GM18870 (cell line): ENCODE measurements around the gene CBY3.
A peak's percentile ranks its signal among the peaks of the same experiment; 100 is the strongest.
"Not testable (repeated sequence)": the region's sequence is repeated elsewhere in the genome, so short reads cannot be mapped to it uniquely, and the experiment has no call there.

Experiments
- ATAC-seq: cut with Tn5 transposase; IDR thresholded peaks from one replicate; pipeline ENCODE4 v1.9.1; 2021; ENCODE audit warnings: moderate library complexity; ENCODE audit not compliant: unreplicated experiment

Gene CBY3

DNA sequence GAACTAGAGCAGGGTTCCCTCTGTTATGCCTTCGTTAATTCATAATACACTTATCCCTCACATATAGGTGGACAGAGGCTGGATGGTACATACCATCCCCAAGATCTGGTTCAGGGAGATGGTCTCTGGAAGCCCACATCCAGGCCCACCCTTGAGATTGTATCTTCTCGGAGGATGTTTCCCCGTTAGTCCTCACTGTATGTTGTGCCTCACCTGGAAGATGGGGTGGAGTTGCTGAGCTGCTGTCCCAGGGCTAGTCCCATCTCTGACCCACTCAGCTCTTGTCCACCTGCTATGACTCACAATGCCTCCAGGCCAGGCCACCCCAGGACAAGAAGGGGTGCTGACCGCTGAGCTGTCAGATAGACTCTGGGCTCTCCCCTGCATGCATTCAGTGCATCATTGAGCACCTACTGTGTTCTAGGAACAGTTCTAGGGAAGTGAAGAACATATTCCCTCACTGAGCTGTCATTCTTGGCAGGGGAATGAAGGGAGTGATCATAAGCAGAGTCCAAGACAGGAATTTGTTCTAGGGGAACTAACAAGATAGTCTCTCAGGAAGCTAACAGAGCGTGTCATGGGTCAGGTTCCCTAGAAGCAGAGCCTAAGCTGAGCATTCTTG, at the start of gene CBY3:
Gene CBY3 (minus strand): TSS at position 255 of the 622 bp plus-strand sequence. CDS start 116 bp downstream, at position 139.
- ATAC-seq = no peak

DNA sequence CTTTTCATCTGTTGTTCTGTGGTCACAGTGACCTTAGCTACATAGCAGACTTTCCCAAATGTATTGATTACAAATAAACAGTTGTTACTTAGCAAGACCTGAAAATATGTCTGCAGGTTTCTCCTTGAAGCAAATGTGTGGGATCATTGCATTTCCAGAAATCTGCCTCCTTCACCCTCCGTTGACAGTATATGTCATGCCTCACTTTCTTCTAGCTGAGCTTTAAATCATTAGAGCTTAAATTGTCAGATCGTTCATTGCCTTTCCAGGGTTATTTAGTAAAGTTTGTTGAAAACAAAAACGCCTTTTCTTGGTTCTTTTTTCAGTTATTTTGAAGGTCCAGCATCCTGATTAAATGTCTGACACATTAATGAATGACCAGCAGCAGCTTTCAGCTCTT, 49.5 kb upstream of the CBY3 start:
- no peak for ATAC-seq

DNA sequence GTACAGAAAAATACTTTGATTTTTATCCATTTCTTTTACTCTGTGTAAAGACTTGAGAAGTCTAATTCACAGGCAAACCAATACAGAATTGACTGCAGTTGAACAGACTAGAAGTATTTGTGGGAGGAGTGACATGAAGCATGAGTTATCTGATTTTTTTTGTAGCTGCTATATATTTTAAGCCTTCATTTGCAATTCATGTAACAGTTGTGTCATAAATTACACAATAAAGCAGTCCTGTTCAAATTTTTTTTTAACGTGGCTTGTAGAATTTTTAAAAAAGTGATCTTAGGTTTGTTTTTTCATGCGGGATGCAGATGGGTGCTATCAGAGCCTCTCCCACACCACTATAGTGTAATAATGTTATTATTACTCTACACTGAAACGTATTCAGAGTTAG, 48.9 kb upstream of the CBY3 start:
- ATAC-seq = no peak

DNA sequence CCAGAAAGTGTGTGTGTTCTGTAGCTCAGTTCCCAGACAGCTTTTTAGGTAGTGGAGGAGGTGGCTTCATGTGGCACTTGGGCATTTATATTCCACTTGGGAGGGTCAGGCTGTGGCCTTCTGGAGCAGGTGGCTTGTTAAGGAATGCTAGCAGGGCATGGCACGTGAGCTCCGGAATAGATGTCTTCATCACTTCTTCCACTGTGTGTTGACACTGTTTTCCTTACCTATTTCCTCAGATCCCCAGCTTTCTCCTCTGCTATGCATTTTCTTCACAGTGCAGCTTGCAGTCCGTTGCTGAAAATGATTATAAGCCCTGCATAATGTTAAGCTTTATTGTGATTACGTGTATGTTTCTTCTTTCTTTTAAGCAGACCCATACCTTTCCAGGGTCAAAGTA, 48.5 kb upstream of the CBY3 start:
- ATAC-seq = no peak

DNA sequence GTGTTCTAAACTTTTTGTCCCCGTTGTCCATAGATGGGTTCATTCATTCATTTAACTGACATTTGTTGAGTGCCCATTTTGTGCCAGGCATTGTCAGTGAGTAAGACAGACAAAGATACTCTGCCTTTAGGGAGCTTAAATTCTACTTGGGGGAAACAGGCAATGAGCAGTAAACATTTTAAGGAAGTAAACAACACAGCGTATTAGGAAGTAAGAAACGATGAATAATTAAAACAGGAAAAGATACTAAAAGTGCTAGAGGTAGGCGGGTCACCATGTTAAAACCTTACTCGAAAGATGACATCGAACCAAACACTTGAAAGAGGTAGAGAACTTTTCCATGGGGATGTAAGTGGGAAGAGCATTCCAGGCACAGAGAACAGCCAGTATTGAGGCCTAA, 46.3 kb upstream of the CBY3 start:
- no peak for ATAC-seq

- no peak for ATAC-seq
Observed at GRCh38 chr5:179724163-179724562, 43.3 kb upstream of the CBY3 start.

- ATAC-seq = no peak
Observed at GRCh38 chr5:179720222-179720621, 39.4 kb upstream of the CBY3 start.

GRCh38 chr5:179716286-179716685, 35.5 kb upstream of the CBY3 start:
- no peak for ATAC-seq

- no peak for ATAC-seq
Observed at GRCh38 chr5:179700401-179700918, 19.6 kb upstream of the CBY3 start.

GRCh38 chr5:179699616-179700237, 18.9 kb upstream of the CBY3 start:
- ATAC-seq = peak; percentile 35

DNA sequence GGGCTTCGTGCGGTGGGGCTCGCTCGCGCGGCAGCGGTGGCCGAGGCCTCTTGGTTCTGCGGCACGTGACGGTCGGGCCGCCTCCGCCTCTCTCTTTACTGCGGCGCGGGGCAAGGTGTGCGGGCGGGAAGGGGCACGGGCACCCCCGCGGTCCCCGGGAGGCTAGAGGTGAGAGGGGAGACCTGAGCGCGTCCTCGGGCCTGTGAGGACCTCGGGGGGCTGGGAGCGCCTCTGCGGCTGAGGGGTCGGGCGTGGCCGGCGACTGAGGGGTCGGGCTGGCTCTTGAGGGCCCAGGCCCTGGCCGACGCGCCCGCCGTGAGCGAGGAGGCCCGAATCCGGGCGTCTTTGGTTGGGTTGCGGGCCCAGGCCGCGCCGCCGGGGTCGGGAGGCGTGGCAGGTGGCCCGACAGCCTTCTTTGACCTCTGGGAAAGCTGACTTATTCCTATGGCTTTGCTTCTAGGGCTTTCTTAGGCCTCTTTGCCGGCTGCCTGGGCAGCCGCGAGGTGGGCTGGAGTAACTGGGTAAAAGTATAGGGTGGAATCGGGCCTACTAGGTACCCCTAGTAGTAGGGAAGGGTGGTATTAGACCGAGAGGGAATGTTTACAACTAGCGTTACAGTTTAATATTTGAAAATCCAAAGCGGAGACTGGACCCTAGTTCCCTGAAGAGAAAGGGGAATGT, 18.2 kb upstream of the CBY3 start, which contains the start of gene CANX:
Gene CANX (plus strand): TSS at position 33 of the 681 bp plus-strand sequence. CDS start 6,715 bp downstream, outside the sequence.
- peak; percentile 0 for ATAC-seq

GRCh38 chr5:179697993-179698934, 17.4 kb upstream of the CBY3 start:
- peak; percentile 81 for ATAC-seq

- not testable (repeated sequence) for ATAC-seq
Observed at GRCh38 chr5:179697543-179697942, 16.7 kb upstream of the CBY3 start.

- ATAC-seq = no peak
Observed at GRCh38 chr5:179697108-179697507, 16.3 kb upstream of the CBY3 start.

DNA sequence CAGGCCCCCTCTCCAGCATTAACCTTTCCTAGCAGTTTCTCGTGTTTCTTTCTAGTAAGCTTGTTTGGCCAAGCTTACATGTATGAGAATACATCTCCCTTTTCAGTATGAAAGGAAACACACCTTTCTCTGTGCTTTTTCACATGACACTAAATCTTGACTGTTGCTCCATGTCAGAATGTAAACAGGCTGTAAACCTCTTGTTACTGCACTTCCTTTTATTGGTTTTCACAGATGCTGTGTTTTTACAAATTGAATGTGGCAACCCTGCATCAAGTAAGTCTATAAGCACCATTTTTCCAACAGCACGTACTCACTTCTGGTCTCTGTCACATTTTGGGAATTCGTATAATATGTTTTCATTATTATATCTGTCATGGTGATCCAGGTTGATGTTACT, 15.8 kb upstream of the CBY3 start:
- ATAC-seq = no peak

GRCh38 chr5:179694561-179694960, 13.7 kb upstream of the CBY3 start:
- ATAC-seq = no peak

GRCh38 chr5:179689212-179689611, 8.4 kb upstream of the CBY3 start:
- ATAC-seq = not testable (repeated sequence)

- ATAC-seq = no peak
Observed at GRCh38 chr5:179680014-179680779, 637 bp downstream of the CBY3 start.

DNA sequence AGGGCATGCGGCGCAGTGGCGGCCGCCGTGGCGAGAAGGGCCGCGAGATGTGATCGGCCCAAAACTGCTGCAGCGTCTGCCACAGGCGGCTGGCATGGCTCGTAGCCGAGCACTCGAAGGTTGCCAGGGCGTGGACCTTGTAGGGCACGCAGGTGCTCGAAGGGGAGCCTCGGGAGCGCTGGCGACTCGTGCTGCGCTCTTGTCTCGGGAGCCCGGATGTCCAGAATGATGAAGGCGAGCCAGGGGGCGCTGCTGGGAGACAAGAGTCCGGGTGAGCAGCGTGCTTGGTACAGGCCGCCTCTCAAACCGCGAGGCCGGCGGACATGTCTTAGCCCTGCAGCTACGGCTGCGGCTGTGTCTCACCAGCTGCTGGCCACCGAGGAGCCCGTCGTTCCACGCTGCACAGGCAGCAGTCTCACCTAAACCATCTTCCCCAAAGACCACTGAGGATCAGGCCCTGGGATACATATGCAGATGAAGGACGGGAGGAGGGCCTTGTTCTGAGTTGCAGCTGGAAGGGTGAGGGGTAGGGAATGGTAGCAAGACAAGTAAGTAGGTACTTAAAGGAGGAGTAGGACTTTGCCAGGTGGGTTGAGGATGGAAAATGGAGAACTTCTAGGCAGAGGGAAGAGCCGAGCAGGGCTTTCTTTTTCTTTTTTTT, 1.7 kb downstream of the CBY3 start:
- no peak for ATAC-seq
